ENCODE results near the gene UGT1A8.

The UGT1A8 gene

GRCh38 chr2:233799716-233800115 is 182.3 kb downstream of the UGT1A8 start:
- DNase-seq (ENCODE audit: low read depth in 2 of 2), result no peak

- no peak for DNase-seq (ENCODE audit: low read depth in 2 of 2)
These were observed 182.8 kb downstream of the UGT1A8 start for GRCh38 chr2:233800208-233800607.

- no peak for DNase-seq (ENCODE audit: low read depth in 2 of 2)
These were observed 184.1 kb downstream of the UGT1A8 start for GRCh38 chr2:233801357-233802131.

GRCh38 chr2:233802132-233802815 is 184.8 kb downstream of the UGT1A8 start:
- DNase-seq (ENCODE audit: low read depth in 2 of 2), result no peak

GRCh38 chr2:233803292-233803911 is 186.0 kb downstream of the UGT1A8 start:
- DNase-seq (ENCODE audit: low read depth in 2 of 2), result no peak

GRCh38 chr2:233803994-233804393 is 186.6 kb downstream of the UGT1A8 start:
- DNase-seq (ENCODE audit: low read depth in 2 of 2), result no peak

GRCh38 chr2:233807215-233807865 is 189.9 kb downstream of the UGT1A8 start:
- DNase-seq (ENCODE audit: low read depth in 2 of 2), result no peak

- no peak for DNase-seq (ENCODE audit: low read depth in 2 of 2)
These were observed 190.8 kb downstream of the UGT1A8 start for GRCh38 chr2:233807966-233808935.

- DNase-seq (ENCODE audit: low read depth in 2 of 2), result no peak
These were observed 193.0 kb downstream of the UGT1A8 start for GRCh38 chr2:233810385-233810784.

GRCh38 chr2:233811087-233811486 is 193.7 kb downstream of the UGT1A8 start:
- DNase-seq (ENCODE audit: low read depth in 2 of 2), result no peak

GRCh38 chr2:233811732-233812131 is 194.3 kb downstream of the UGT1A8 start:
- no peak for DNase-seq (ENCODE audit: low read depth in 2 of 2)

- no peak for DNase-seq (ENCODE audit: low read depth in 2 of 2)
These were observed 196.0 kb downstream of the UGT1A8 start for GRCh38 chr2:233813236-233814055.

- DNase-seq (ENCODE audit: low read depth in 2 of 2), result no peak
These were observed 196.8 kb downstream of the UGT1A8 start for GRCh38 chr2:233814056-233814835.

- no peak for DNase-seq (ENCODE audit: low read depth in 2 of 2)
These were observed 198.4 kb downstream of the UGT1A8 start for GRCh38 chr2:233815861-233816260.

GRCh38 chr2:233816334-233816733 is 198.9 kb downstream of the UGT1A8 start:
- no peak for DNase-seq (ENCODE audit: low read depth in 2 of 2)

GRCh38 chr2:233816771-233817170 is 199.3 kb downstream of the UGT1A8 start:
- no peak for DNase-seq (ENCODE audit: low read depth in 2 of 2)

GRCh38 chr2:233817361-233817911 is 200.0 kb downstream of the UGT1A8 start:
- DNase-seq (ENCODE audit: low read depth in 2 of 2), result no peak

- DNase-seq (ENCODE audit: low read depth in 2 of 2), result no peak
These were observed 200.7 kb downstream of the UGT1A8 start for GRCh38 chr2:233817995-233818638.

All from stimulated activated CD8-positive, alpha-beta memory T cell treated with anti-CD3 and anti-CD28 coated beads, Interleukin-7, amount 100 ng/mL, for 1 hour (primary cell).